Mucosa of rectum (tissue), 2 donors: Measurements from ENCODE around the gene SMARCC2.

Experiments used
- H3K27ac ChIP-seq, 2 donors: one replicate each; pipeline ENCODE4 v1.7.0; 2013; ENCODE audit warnings: inconsistent platforms in 2 of 2, low read depth in 2 of 2, low read length in 2 of 2
- H3K27me3 ChIP-seq, 2 donors: one replicate each; pipeline ENCODE4 v1.7.0; 2013; ENCODE audit warnings: low read length in 2 of 2; ENCODE audit not compliant: control insufficient read depth in 2 of 2, insufficient read depth in 2 of 2
- H3K36me3 ChIP-seq, 2 donors: one replicate each; pipeline ENCODE4 v1.7.0; 2013; ENCODE audit warnings: low read length in 2 of 2; ENCODE audit not compliant: control insufficient read depth in 2 of 2, insufficient read depth in 2 of 2
- H3K4me1 ChIP-seq, 2 donors: one replicate each; pipeline ENCODE4 v1.7.0; 2013; ENCODE audit warnings: low read length in 2 of 2, mild to moderate bottlenecking in 1 of 2; ENCODE audit not compliant: control insufficient read depth in 2 of 2, insufficient read depth in 2 of 2
- H3K4me3 ChIP-seq, 2 donors: one replicate each; pipeline ENCODE4 v1.7.0; 2013; ENCODE audit warnings: low read length in 2 of 2
- H3K9ac ChIP-seq, 2 donors: one replicate each; pipeline ENCODE4 v1.7.0; 2013; ENCODE audit warnings: low read length in 2 of 2, low read depth in 1 of 2, mild to moderate bottlenecking in 1 of 2
- H3K9me3 ChIP-seq, 2 donors: one replicate each; pipeline ENCODE4 v1.7.0; 2013; ENCODE audit warnings: low read length in 2 of 2; ENCODE audit not compliant: control insufficient read depth in 2 of 2
- donor health status: healthy.
- donor health status: Normal muscosa, but diverticular disease.

The SMARCC2 gene

DNA sequence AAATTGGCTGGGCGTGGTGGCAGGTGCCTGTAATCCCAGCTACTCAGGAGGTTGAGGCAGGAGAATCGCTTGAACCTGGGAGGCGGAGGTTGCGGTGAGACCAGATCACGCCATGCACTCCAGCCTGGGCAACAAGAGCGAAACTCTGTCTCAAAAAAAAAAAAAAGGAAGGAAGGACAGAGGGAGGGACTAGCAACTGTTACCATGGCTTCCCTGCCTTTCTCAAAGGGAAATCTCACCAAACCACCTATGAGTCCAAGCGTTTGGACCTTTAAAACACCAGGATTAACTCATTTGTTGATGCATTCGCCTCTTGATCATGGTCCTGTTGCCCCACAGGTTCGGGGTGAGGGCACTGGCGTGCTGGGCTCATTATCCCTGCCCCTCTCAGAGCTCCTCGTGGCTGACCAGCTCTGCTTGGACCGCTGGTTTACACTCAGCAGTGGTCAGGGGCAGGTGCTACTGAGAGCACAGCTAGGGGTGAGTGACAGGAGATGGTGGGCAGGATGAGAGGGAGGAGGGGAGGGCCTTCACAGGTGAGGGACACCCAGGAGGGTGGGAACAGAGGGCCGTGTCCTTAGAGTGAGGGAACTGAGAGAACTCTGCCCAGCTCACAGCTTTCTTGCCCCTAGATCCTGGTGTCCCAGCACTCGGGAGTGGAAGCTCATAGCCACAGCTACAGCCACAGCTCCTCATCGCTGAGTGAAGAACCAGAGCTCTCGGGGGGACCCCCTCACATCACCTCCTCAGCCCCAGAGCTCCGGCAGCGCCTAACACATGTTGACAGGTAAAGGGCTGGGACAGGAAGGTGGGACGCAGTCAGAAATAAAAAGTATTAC lies 47.1 kb downstream of the SMARCC2 start:
- Histone ChIP-seq H3K4me1 (peaks cover 13 to 23% of the 10 kb centered on the region in 2 donors), H3K4me3 (no peak overlapping the region), H3K27ac (no peak overlapping the region), H3K9me3 (no peaks in the 10 kb centered on the region), H3K27me3 (no peaks in the 10 kb centered on the region), H3K36me3 (peaks cover 45 to 60% of the 10 kb centered on the region in 2 donors), H3K9ac (no peak overlapping the region)

DNA sequence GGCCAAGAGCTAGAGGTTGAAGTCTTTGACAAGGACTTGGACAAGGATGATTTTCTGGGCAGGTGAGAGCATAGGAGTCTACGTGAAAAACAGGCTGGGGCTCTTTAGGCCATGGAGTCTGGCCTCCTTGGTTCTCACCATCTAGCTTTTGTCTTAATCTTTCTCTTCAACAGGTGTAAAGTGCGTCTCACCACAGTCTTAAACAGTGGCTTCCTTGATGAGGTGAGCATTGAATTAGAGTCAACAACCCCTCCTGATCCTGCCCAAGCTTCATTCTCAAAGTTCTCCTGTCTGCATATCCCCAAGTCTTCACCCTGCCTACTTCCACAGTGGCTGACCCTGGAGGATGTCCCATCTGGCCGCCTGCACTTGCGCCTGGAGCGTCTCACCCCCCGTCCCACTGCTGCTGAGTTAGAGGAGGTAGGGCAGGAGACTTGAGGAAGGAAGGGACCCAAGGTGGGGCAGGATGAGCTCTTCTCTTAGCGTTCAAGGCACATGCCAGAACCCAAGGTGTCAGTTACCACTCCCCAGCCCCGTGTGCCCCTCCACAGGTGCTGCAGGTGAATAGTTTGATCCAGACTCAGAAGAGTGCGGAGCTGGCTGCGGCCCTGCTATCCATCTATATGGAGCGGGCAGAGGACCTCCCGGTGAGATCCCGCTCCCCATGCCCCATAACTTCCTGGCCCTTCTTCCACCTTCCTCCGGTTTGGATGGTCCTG lies 51.3 kb downstream of the SMARCC2 start:
- no peaks in the 10 kb centered on the region for H3K27me3 ChIP-seq
- no peak overlapping the region for H3K27ac ChIP-seq
- H3K4me1 ChIP-seq = peaks cover 2% of the 10 kb centered on the region in 2 donors
- H3K4me3 ChIP-seq = no peak overlapping the region
- no peaks in the 10 kb centered on the region for H3K9me3 ChIP-seq
- no peak overlapping the region for H3K9ac ChIP-seq
- peaks cover 42 to 63% of the 10 kb centered on the region in 2 donors for H3K36me3 ChIP-seq

DNA sequence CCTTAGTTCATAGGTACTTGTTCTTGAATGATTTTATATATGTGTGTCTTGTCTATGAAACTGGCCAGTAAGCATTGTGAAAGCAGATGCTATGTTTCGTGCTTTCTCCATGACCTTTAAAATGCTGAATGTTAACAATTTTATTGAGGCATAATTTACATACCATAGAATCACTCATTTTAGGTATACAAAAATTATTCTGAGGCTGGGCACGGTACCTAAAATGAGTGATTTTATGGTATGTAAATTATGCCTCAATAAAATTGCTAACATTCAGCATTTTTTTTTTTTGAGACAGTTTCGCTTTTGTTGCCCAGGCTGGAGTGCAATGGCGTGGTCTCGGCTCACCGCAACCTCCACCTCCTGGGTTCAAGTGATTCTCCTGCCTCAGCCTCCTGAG lies 54.4 kb downstream of the SMARCC2 start:
- Histone ChIP-seq H3K27ac (no peak overlapping the region), H3K9me3 (no peaks in the 10 kb centered on the region), H3K27me3 (no peaks in the 10 kb centered on the region), H3K4me3 (no peak overlapping the region), H3K4me1 (peaks cover 0 to 3% of the 10 kb centered on the region in 2 donors), H3K36me3 (peaks cover 53 to 72% of the 10 kb centered on the region in 2 donors), H3K9ac (no peak overlapping the region)

DNA sequence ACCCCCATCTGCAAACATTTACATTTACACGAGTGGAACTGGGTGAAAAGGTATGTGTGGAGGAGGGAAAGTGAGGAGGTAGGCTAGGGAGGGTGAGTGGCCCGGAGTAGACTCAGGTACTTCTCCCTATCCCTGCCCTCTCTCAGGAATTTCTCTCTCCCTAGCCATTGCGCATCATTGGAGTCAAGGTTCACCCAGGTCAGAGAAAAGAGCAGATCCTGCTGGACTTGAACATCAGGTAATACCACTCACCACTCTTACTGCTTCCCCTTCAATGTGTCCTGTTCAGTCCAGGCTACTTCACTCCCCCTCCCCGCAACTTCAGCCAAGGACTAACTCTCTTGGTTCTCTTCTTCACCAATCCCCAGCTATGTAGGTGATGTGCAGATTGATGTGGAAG lies 58.4 kb downstream of the SMARCC2 start:
- Histone ChIP-seq H3K4me1 (peaks cover 26 to 29% of the 10 kb centered on the region in 2 donors), H3K27ac (no peak overlapping the region), H3K9ac (no peak overlapping the region), H3K36me3 (peaks cover 34 to 45% of the 10 kb centered on the region in 2 donors), H3K4me3 (no peak overlapping the region), H3K27me3 (no peaks in the 10 kb centered on the region), H3K9me3 (no peaks in the 10 kb centered on the region)

DNA sequence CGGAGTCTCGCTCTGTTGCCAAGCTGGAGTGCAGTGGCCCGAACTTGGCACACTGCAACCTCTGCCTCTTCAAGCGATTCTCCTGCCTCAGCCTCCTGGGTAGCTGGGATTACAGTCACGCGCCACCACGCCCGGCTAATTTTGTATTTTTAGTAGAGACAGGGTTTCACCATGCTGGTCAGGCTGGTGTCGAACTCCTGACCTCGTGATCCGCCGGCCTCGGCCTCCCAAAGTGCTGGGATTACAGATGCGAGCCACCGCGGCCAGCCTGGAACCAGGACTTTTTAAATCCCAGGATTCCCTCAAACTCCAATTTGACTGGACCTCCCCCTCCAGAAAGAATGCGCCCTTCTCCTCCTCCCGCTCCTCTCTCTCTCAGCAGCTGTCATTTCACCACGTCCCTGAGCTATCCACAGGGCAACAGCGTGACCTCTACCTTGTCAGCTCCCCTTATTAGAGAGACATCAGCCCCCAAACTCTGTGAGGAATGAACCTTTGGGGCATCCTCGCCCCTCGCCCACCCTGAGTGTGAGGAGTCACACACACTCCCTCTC lies 59.3 kb downstream of the SMARCC2 start:
- H3K4me1 ChIP-seq = peaks cover 27 to 34% of the 10 kb centered on the region in 2 donors
- H3K27me3 ChIP-seq = no peaks in the 10 kb centered on the region
- peak overlapping the region in 1 of 2 donors; percentile 93 for H3K27ac ChIP-seq
- peaks cover 34 to 42% of the 10 kb centered on the region in 2 donors for H3K36me3 ChIP-seq
- peak overlapping the region in 1 of 2 donors; percentile 97 for H3K4me3 ChIP-seq
- no peaks in the 10 kb centered on the region for H3K9me3 ChIP-seq
- H3K9ac ChIP-seq = peak overlapping the region; percentile 96 to 98

DNA sequence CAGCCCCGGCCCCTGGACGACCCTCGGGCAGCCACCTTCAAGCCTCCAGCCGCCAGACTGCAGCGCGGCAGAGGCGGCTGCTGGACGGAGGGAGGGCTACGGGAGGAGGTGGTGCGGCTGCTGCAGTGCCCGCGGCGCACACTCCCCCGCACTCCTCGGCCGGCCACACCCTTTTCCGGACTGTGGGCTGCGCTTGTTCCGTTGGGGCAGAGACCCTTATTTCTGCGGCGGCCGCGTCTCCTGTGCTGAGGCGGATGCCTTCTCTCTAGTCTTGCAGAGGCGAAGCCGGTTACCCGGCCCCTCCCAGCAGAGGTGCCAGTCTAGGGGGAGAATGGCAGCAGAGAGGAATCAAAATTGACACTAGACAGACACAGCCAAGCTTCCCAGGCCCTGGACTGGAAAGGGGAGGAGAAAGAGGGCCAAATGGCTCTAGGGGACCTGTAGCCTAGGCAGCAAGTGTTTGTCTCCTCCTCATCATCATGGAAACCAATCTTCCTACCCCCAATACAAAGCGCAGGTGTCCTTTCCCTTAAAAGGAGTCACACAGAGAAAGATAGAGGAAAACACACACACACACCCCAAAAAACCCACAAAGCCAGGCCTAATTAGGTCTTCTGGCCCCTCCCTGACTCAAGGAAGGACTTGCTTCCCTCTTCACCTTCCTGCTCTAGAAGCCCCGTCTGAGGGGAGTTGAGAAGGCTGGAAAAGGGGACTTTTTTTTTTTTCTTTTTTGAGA lies 59.9 kb downstream of the SMARCC2 start:
- Histone ChIP-seq H3K36me3 (peaks cover 34 to 39% of the 10 kb centered on the region in 2 donors), H3K27ac (peak overlapping the region; percentile 86 to 93), H3K4me1 (peaks cover 27 to 34% of the 10 kb centered on the region in 2 donors), H3K27me3 (no peaks in the 10 kb centered on the region), H3K9me3 (no peaks in the 10 kb centered on the region), H3K9ac (peak overlapping the region; percentile 96 to 98), H3K4me3 (peak overlapping the region; percentile 92 to 97)

DNA sequence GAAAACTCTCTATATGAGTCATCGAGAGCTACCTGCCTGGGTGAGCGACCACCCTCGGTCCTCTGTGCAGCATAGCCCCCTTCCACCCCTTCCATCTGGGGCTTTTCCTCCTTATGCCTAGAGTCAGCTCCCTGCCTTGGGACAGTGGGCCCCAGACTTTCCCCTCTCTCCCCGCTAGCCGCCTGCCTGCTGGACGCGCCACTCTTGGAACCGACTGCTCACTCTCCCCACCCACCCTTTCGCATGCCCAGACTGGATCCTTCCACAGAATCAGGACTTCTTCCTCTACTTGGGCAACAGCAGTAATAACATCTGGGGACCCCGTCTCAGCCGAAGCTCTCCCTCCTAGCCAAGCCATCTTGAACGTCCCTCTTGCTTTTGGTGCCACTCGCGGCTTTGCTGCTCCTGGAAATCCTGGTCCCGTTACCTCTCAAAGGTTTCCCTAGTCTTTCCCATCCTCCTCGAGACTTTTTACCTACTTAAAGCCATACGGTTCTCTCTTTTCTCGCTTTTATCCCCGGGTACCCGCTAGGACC lies 60.5 kb downstream of the SMARCC2 start:
- Histone ChIP-seq H3K4me1 (peaks cover 27 to 34% of the 10 kb centered on the region in 2 donors), H3K27ac (peak overlapping the region; percentile 86 to 93), H3K27me3 (no peaks in the 10 kb centered on the region), H3K9me3 (no peaks in the 10 kb centered on the region), H3K4me3 (peak overlapping the region; percentile 92 to 97), H3K36me3 (peaks cover 28 to 35% of the 10 kb centered on the region in 2 donors), H3K9ac (peak overlapping the region; percentile 96 to 98)

DNA sequence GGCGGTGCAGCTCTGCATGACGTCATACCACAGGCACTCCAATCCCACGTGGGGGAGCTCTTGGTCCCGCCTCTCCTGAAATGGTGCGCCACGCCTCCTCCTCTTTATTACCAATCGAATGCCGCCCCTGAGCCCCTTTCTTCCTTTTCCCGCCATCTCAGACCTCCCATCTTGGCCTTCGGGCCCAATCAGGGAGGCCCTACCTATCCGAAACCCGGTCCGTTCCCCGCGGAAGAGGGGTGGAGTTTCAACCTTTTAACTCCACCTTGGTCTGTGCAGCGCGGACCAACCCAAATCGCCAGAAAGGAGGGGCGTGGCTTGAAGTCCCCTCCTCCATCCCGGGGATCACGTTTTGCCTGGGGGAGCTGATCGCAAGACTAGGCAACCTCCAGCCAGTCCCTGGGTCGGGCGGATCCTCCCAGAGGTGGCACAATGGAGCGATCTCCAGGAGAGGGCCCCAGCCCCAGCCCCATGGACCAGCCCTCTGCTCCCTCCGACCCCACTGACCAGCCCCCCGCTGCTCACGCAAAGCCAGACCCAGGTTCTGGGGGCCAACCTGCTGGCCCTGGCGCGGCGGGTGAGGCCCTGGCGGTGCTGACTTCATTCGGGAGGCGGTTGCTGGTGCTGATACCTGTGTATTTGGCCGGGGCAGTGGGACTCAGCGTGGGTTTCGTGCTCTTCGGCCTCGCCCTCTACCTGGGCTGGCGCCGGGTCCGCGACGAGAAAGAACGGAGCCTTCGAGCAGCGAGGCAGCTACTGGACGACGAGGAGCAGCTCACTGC lies 61.2 kb downstream of the SMARCC2 start, which contains the start of gene ESYT1:
ESYT1 (plus strand) TSS at position 380 of the 782 bp plus-strand sequence; CDS start at position 433, 53 bp downstream.
- Histone ChIP-seq H3K27ac (peak within 1 kb of the TSS; percentile 86 to 93), H3K9me3 (no peaks in the 10 kb centered on the region), H3K27me3 (no peaks in the 10 kb centered on the region), H3K36me3 (peaks cover 22 to 29% of the 10 kb centered on the region in 2 donors), H3K9ac (peak within 1 kb of the TSS; percentile 96 to 98), H3K4me3 (peak within 1 kb of the TSS; percentile 92 to 97), H3K4me1 (peaks cover 27 to 34% of the 10 kb centered on the region in 2 donors)

DNA sequence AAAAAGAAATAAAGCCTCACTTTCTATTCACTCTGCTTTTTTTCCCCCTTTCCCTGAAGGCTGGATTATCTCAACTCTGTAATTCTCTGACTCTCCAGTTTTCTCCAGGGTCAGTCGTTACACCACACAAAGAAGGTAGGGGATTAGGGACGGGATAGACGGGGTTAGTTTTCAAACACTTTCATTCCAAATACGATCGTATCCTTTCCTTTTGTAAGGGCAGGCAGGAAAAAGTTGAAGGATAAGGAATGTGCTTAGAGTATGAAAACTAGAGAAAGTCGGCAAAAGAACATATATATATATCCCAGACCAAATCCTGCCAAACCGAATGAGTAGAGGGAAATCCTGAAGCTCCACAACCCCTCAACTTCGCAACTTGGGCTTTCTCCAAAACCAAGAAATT lies 61.8 kb downstream of the SMARCC2 start:
- H3K9me3 ChIP-seq = no peaks in the 10 kb centered on the region
- peak overlapping the region; percentile 92 to 97 for H3K4me3 ChIP-seq
- H3K4me1 ChIP-seq = peaks cover 27 to 34% of the 10 kb centered on the region in 2 donors
- no peaks in the 10 kb centered on the region for H3K27me3 ChIP-seq
- H3K27ac ChIP-seq = peak overlapping the region; percentile 80 to 89
- peak overlapping the region; percentile 88 to 96 for H3K9ac ChIP-seq
- H3K36me3 ChIP-seq = peaks cover 19 to 27% of the 10 kb centered on the region in 2 donors
